Activated T-helper 1 cell treated with anti-CD3 and anti-CD28 coated beads, Interleukin-2, amount 50 U/mL, for 16 hours (primary cell): Measurements from ENCODE around the gene H1-8.

ENCODE experiments used
- DNase-seq, 2 donors: peaks; one replicate each; pipeline ENCODE4 v3.0.0-alpha.2; 2020; ENCODE audit warnings: low read depth in 1 of 2, low spot score in 1 of 2

H1-8 gene

GRCh38 chr3:129571605-129572547 lies 28.9 kb downstream of the H1-8 start:
- no peak for DNase-seq

DNA sequence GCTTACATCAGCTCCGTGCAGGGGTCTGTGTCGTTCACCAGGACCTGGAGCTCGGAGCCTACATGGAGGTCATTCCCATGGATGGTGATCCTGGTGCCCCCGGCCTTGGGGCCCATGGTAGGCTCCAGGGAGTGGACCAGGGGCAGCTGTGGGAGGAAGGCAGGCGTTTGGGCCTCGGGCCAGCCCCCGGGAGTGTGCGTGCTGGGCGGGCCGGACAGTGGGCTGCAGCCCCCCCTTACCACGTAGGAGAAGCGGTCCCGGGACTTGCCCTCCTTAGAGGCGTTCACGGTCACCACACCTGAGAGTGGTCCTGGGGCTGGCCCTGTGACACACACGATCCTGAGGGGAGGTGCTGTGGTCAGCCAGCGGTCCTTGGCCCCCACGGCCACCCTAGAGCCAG lies 29.6 kb downstream of the H1-8 start:
- no peak for DNase-seq

- no peak for DNase-seq
These were observed 30.5 kb downstream of the H1-8 start for GRCh38 chr3:129573493-129573892.

DNA sequence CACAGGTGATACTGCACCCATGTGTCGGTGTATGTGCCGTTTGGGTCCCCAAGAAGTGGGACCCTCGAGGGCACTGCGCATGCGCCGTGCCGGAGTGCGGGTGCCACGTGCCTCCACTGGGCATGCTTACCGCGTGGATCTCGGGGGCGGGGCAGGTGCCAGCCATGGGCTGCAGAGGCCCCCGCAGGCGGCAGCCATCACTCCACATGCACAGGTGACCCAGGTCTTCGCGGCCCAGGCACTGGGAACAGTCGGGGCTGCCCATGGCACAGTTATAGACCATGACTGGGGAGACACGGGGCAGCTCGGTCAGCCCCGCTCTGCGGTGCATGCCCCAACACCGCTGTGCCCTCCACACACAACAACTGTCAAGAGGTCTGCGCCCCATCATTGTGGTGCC lies 31.2 kb downstream of the H1-8 start:
- no peak for DNase-seq

- no peak for DNase-seq
These were observed 32.4 kb downstream of the H1-8 start for GRCh38 chr3:129575233-129575996.

DNA sequence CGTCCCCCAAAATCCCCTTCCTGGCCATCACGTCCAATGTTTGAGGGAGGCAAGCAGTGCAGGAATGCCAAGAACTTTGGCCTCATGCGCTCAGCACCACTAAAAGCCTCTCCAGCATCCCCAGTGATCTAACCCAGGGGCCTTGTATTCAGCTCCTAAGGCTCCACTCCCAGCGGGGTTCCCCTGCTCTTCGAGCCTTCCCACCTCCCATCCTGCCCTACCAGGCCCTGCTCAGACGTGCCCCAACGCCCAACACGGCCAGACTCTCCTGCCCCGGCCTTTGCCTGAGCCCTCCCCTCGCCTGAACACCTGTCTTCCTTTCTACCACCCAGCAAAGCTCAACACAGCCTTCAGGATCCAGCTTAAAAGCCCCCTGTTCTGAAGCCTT lies 33.0 kb downstream of the H1-8 start:
- no peak for DNase-seq

- peak; percentile 20 to 42 for DNase-seq
These were observed 33.8 kb downstream of the H1-8 start for GRCh38 chr3:129576514-129577352.

- DNase-seq = no peak
These were observed 34.4 kb downstream of the H1-8 start for GRCh38 chr3:129577366-129577765.

GRCh38 chr3:129577925-129578786 lies 35.2 kb downstream of the H1-8 start:
- no peak for DNase-seq

DNA sequence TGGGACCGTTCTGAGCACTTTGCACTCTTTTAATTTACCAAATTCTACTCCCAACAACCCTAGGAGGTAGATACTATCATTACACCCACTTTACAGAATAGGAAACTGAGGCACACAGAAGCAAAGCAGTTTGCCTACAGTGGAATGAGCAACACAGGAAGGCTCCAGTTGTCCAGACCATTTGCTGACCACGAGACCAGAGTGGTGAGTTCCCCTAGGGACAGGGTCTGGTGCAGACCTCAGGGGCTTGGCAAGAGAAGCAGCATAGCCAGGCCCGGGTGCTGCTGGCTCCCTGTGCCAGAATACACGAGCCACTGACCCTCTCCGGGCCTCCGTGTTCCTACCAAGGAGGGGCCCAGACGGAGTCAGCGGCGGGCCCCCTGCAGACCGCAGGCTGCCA lies 37.0 kb downstream of the H1-8 start:
- no peak for DNase-seq

DNA sequence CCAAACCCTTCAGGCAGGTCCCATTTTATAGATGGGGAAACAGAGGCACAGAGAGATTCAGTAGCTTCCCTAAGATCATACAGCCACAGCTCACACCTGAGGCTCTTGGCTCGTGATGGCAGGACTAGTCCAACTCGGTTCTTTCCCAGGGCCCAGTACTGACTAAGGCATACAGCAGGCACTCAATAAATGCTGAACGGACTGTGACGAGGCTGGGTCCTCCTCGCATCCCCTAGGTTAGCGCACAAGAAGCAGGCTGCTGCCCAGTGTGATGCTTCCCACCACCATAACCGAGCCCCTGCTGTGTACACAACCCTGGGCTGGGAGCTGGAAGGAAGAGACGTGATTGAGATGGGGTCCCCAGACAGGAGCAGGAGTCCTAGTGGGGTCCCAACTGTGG lies 38.6 kb downstream of the H1-8 start:
- DNase-seq = no peak

DNA sequence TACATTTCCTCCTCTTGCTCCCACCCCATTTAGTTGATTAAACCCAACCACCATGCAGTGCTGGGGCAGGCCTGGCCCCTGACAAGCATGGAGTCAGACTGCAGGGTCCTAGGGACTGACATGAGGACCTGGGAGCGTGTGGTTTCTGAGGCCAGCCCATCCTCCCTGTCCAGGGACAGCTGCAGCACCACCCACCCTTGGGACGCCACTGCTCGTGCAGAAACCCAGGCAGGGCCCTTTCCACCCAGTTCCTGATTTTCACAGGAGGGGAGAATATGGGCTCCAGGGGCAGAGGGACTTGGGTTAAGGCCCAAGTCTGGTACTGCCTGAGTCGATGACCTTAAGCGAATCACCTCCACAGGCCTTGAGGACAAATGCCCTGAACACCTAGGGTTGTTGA lies 39.8 kb downstream of the H1-8 start:
- no peak for DNase-seq

GRCh38 chr3:129583289-129583688 lies 40.3 kb downstream of the H1-8 start:
- DNase-seq = no peak

GRCh38 chr3:129584631-129585030 lies 41.7 kb downstream of the H1-8 start:
- no peak for DNase-seq

GRCh38 chr3:129585949-129586657 lies 43.1 kb downstream of the H1-8 start:
- DNase-seq = no peak

- DNase-seq = no peak
These were observed 43.9 kb downstream of the H1-8 start for GRCh38 chr3:129586746-129587430.

GRCh38 chr3:129587566-129588210 lies 44.7 kb downstream of the H1-8 start:
- no peak for DNase-seq

DNA sequence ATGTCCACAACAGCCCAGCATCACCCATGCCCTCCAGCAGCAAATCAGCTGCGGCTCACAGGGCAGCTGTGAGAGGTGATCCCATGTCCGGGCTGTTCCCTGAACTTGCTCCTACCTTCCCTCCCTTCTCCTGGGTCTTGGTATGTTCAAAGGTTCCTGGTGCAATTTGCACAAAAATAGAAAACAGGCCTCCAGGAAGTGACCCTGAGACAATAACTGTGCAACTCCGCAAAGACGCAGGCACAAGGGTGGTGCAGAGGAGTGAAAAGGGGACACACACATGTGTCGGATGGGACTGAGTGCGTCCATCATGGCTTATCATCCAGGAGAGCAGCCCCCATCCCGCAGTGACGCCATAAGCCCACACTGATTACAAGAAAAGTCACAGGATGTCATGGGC lies 47.2 kb downstream of the H1-8 start:
- DNase-seq = no peak

- DNase-seq = no peak
These were observed 49.0 kb downstream of the H1-8 start for GRCh38 chr3:129591932-129592331.
